ENCODE measurements around the gene ABCC8.

ABCC8 gene

DNA sequence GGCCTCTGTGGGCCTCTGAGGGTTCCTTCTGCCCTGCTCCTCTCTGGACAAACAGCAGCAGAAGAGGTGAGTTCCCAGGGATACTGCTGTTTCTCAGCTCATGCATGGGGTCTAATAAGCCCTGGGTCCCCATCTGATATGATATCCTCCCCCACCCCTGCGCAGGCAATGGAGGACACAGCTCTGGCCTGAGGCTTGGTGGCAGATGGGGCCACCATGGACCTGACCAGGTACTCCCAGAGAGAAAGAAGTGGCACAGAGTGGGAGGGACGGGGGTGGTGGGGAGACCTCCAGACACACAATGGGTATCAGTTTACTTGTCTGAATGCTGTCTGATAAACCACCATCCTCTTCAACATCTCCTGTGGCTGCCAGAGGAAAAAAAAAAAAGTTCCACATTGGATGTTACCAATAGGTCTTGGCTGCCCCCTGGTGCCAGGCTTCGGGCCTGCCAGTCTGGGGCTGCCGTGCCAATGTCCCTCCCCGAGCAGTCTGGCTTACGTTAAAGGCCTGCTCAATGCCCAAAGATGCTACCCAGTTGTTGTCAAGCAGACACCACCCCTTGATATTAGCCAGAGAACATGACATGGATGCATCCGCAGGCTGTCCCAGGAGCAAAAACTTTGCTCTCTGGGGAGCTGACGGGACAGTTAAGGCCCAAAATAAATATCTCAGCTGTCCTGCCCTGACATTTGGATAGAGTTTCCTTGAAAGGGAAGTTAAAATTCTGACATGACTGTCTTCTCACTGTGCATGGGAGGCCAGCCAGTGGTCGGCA is 27.9 kb upstream of the ABCC8 start:
- no peak for DNase-seq

DNA sequence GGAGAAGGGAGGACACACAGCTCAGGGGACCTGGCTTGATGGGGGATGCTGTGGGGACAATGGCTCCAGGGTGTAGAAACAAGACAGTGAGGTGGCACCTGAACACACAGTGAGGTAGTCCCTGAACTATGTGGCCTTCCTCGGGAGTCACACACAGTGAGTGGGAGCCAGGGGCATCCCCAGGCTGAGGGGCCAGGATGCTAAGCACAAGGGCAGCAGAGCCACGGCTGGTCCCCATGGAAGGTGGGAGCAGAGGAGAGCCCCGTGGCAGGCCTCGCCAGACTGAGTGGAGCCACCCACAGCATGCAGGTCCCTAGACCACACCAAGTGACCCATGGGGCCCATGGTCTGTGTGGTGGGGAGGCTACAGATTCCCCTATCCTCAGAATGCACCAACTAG is 26.0 kb upstream of the ABCC8 start:
- DNase-seq: no peak

DNA sequence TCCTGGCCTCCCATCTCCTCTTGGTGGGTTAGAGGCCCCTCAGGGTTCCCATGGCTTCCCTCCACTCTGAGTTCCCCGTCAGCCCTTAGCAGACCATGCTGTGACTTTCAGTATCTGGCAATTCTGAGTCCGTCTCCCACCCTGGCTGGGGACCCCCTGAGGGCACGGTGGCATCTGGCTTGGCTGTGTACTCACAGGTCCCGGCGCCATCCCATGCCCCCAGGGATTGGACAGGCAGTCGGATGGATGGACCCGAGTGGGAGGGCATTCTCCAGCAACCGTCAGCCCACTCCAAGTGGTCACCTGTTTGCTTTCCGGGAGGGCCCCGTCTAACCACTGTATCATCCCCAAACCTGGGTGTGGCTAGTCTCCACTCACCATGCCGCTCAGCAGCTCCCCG is 24.0 kb upstream of the ABCC8 start:
- DNase-seq: no peak

DNA sequence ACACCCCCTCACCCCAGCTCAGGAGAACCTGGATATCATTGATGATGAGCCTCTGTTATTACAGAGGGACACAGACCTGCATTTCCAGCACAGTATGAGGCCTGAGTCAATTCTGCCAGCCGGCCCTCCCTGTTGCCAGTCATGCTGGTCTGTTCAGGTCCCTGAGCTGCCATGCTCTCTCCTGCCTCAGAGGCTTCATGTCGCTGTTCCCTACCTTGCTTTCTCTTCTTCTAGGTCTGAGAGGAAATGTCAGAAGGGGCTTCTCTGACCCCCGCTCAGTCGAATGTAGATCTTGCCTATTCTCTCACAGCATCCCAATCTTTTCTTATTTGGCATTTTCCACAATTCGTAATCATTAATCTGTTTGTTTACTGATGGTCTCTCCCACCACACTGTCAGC is 21.8 kb upstream of the ABCC8 start:
- no peak for DNase-seq

DNA sequence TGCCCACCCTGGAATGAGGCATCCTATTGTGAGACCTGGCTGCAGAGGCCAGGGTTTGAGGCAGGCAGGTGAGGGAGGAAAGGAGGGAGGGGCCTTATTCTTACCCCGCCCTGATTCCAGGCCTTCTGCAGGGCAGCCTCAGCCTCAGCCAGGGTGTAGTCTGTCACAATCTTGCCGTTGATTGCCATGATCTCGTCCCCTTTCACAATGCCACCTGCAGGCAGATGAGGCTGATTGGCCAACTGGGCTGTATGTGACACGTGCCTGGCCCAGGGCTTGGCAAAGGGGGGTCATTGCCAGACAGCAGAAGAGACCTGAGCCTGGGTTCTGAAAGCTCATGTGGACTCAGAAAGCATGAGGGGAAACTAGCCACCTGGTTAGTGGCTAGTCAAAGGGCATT is 21.4 kb upstream of the ABCC8 start:
- DNase-seq: no peak

DNA sequence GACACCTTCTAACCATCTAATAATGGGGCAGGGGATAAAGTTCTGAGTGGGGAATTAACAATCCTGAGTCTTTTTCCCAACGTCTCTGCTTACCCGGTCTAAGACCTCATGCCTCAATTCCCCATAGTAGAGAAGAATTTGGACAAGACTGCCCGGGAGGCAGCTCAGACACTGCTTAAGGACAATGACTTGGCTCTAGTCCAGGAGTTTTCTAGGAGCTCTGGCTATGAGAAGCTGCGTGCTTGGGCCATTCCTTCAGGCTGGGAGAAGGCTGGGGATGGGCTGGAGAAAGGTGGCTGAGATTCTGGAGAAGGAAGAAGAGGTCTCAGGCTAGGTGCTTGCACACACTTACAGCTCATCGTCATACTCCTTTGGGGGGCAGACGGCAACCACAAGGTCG is 19.8 kb upstream of the ABCC8 start:
- DNase-seq: no peak

DNA sequence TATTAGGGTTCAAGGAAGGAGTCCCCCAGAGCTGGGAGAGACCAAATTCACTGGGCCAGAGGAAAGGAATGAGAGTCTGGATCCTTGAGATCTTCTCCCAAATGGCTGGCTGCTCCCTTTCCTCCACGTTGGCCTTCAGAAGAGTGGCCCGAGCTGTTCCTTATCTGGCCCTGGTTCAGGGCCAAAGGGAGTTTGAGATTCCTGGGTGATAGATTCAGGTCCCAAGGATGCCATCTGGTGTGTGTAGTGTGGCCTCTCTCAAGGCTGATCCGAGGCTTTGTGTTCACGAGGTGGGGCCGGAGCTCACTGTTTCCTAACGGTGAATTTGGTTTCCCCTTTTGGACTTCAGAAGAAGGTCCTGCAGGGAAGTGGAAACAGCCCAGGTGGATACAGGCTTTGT is 17.4 kb upstream of the ABCC8 start:
- DNase-seq: no peak

DNA sequence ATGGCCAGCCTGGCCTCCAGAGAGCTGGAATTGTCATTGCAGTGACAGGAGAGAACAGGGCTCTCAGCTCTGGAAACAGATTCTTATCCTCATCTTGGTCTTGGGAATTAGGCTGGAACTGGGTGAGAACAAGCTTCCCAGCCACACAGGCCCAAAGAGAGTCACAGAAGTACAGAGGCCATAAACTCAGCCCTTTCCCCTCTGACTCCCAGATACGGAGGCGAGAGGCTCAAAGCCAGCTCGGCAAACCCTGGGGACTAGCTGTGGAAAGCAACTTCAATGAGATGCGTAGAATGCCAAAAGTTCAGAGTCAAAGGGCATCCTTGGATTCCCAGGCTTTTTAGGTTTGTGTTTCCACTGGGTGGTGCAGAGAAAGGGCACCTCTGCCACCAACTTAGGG is 14.3 kb upstream of the ABCC8 start:
- no peak for DNase-seq

DNA sequence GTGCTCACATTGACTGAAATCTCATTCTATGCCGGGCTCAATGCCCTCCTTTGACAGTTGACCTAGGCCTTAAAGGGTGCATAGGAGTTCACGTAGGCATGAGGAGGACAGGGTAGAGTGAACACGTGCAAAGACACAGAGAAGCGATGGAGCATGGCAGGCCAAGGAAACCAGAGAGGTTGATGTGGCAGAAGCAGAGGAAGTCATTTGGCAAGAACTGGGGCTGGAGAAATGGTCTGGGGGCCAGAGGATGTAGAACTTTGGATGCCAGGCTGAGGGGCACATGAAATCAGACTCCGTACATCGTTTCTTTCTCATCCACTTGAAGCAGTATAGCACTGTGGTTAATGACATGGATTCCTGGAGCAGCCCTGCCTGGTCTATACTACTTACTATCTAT is 13.6 kb upstream of the ABCC8 start:
- no peak for DNase-seq

DNA sequence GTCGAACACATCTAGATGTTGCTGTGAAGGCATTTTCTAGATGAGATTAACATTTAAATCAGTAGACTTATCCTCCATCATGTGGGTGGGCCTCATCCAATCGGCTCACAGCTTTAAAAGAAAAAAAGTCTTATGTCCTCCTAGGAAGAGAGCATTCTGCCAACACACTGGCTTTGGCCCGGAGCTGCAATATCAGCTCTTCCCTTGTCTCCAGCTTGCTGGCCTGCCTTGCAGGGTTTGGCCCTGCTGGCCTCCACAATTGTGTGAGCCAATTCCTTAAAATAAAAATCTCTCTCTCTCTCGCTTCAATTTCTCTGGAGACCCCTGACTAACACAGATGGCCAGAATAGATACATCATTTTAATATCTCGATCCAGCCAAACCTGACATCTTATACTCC is 13.1 kb upstream of the ABCC8 start:
- no peak for DNase-seq

DNA sequence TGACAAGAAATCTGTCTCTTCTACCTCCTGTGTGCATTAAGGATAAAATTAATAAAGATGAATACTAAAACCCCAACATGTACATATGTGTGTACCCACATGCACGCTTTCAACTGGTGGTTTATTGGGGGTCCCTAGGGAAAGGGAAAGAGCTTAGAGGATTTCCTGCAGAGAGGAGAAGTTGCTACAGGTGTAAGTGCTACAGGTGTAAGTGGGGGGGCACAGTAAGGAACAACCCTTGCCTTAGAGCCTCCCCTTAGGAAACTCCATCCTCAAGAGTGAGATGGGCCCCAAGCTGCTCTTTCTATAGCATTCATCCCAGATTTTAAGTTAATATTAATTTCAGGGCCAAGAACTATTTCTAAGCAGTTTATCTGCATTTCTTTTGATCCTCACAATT is 11.9 kb upstream of the ABCC8 start:
- DNase-seq: no peak

DNA sequence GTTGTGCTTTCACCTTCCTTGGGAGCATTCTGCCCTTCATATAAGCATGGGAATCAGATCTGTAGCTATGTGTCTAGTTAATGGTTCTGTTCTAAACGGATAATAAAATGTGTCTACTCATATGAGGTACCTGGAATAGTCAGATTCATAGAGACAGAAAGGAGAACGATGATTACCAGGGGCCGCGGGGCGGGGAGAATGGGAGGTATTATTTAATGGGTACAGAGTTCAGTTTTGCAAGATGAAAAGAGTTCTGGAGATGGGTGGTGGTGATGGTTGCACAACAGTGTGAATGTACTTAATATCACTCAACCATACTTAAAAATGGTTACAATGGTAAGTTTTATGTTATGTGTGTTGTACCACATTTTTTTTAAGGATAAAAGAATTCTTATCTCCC is 10.0 kb upstream of the ABCC8 start:
- DNase-seq: no peak

DNA sequence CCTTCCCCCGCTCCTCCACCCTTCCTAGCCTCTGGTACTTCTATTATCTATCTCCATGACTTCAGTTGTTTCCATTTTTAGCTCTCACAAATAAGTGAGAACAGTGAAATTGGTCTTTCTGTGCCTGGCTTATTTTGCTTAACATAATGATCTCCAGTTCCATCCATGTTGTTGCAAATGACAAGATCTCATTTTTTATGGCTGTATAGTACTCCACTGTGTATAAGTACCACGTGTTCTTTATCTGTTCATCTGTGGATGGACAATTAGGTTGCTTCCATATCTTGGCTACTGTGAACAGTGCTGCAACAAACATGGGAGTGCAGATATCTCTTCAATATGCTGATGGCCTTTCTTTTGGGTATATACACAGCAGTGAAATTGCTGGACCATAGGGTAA is 6.9 kb upstream of the ABCC8 start:
- DNase-seq: no peak

DNA sequence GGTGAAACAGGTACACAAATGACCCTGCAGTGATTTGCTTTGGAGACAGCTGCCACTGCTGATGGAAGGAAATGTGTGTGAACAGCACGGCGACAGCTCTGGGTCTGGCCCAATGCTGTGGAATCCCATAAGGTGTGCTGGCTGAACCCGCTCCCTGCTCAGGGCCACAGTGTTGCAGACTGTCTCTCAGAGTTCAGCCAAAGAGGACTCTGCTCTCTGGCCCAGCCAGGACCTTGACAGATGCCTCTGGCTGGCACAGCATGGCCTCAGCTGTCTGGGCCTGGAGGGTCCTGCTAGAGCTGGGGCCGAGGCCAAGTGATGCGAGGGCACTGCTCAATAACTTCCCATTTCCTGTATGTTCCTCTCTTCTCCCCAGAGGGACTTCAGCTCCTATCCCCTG is 5.3 kb upstream of the ABCC8 start:
- no peak for DNase-seq

DNA sequence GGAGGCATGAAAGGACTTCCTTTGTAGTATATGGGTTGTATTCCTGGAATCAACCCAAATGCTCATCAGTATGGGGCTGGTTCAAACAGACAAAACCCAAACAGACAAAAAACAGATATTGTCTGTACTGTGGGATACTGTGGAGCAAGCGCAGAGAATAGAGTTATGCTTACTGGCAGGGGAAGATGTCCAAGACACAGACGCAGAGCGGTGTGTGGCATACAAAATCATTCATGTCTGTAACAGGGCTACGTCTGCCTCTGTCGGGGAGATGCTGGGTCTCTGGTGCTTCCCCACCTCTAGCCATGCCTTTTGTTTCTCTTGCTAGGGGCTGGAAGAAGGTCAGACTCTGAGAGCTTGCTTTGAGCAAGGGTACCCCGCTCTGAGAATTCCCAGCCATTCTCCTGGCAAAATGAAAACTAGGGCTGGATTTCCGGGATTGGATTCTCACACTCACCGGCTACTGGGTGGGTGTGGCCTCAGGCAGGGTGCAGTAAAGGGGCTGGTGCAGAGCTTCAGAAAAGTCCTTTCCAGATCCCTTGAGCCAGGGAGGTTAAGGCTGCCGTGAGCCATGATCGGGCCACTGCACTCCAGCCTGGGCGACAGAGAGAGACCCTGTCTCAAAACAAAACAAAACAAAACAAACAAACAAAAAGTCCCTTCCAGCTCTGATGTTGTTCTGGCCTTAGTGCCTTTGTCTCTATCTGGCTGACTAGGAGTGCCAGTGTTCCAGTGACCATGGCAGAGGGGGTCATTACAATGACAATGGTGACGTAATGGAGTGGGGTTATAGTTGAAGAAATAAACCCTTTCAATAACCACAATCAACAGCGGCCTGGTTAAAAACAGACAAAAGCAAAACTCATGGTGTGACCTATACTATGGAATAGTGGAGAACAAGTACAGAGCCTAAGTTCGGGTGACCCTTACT is 2.9 kb upstream of the ABCC8 start:
- DNase-seq: no peak

DNA sequence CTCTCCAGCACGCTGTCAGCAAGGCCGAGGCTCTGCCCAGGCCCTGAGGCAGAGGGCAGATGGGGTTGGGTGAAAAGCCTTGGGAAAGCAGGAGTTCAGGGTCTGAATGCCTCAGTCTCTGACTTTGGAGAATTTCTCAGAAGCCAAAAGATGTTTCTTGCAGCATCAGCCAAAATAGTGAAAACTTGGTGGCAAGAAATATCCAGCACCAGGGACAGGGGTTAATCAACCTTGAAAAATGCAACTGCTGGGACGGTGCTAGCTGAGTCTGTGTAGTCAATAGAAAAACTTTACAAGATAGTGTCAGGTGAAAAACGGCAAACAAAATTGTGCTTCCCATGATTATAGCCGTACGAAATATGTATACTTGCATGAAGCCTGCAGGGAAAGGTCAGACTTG is 1.4 kb upstream of the ABCC8 start:
- no peak for DNase-seq

DNA sequence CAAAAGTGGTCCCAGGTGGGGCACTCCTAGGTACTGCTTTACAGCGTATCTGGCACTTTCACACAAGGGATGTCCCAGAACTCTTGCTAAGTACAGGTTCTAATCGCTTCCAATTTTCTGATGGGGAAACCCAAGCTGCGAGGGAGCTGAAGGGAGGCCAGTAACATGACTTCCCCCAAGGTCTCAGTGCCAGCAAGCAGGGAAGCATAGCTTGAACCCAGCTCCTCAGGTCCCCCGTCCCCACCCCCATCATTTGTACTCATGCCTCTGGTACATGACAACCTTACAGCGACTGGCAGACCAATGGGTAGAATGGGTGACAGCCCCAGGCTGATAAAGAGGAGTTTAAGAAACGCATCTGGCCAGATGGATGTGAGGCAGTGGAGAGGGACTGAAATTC is 716 bp upstream of the ABCC8 start:
- DNase-seq: no peak

DNA sequence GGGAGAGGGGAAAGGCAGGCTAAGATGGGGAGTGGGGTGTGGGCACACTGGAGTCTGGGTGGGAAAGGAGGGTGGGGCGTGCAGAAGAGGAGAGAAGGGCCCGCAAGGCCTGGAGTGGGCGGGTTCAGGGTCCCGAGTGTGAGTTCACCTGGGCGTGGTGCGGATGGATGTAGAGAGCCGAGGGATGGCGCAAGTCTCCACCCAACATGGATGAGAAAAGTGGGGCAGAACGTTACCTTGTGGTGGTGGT is 364 bp upstream of the ABCC8 start:
- DNase-seq: no peak

DNA sequence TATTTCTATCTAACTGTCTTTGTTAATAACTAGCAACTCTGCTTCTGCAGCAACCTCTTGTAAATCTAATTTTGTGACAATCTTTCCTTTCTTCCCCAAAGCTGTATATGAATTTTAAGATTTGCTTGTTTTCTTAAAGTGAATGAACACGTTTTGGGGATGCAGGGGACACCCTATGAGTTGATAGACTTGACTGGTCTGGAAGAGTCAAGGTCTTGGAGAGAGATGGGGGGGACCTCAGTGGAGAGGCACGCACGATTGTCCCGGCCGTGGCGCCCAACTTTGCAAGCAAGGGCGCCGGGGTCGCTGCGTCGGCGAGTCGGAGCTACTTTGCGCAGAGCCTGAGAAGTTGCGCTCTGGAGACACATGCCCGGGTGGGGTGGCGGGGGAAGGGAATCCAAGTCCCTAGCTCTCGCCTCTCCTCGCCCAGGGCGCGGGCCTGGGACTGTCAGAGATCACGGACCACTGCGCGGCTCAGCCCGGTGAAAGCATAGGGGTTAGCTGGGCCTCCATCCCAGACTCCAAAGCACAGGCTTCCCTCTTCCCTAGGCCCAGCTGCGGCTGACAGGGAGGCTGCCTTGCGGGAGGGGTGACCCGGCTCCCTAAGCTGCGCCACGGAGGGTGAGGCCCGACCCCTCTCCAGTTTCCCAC is 854 bp downstream of the ABCC8 start:
- no peak for DNase-seq

DNA sequence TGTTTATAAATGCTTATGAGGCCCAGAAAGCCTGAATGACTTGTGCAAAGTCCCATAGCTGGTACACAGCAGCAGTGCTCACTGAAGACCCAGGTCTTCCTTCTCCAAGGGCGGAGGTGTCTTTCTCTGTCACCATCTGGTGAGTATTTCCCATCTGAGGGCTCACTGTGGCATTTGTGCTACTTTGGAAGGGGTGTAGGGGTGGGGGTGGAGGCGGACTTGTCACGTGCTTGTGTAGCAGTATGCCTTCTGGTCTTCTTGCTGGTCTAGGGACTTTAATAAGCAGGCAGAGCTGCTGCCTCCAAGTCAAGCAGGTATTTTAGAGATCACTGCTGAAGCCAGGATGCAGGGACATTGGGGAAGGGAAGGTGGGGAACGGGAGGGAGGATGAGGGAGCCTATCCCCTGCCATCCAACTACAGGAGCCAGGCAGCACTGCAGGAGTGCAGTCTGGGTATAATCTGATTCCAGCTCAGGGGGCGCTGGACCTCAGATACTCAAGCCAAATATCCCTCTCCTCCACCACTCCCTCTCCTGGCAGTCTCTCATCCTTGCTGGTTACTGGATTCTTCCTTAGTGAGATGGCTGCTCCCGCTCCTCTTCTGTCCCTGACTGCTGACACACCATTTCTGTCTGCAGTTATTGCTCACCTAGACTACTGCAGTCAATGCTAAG is 3.4 kb downstream of the ABCC8 start:
- DNase-seq: no peak

DNA sequence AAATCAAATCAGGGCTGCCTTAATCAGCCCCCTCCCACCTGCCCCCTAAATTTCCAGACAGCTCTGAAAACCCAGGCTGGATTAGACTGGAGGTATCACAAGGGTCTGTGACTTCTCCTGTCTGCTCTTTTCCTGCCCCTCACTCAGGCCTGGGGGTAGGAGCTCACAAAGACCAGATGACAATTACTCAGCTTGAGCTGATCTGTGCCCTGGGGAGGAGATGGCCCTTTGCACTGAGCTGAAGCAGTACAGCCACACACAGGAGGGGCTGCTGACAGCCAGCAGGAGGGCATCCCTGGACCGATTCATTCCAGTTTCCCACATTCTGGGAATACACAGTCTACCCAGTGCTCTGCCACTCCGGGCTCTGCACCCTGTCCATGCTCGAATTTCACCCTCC is 4.2 kb downstream of the ABCC8 start:
- no peak for DNase-seq

DNA sequence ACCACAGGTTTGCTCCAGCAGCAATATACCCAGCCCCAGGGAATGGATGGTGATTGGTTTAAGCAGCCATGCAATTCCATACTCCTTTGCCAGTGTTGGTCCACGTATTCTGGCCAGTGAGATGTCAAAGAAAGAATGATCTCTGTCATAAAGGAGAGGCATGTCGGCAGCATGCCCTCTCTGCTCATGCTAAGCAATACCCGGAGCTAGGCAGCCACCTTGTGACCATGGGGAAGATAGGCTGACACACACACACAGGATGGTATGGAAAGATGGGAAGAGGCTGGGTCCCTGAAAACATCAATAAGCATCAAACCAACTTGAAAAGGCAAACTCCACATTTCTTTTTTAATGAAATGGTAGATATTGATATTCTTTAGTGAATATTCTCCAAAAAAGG is 5.1 kb downstream of the ABCC8 start:
- DNase-seq: no peak

DNA sequence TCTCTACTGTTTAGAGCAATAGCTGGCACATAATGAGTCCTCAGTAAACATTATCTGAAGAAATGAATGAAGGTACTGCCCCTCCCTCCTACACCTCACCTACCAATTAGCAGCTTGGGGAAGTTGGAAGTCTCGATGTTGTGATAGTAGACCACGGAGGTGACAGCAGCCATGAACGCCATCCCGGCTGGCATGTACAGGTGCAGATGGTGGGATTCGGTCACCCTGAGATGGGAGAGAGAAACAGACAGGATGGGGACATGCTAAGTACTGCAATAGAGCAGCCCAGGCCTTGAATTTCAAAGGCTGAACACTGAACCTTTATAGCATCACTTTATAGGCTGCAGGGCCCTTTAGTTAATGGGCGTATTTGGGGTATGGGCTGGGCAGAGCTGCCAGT is 6.6 kb downstream of the ABCC8 start:
- DNase-seq: no peak

DNA sequence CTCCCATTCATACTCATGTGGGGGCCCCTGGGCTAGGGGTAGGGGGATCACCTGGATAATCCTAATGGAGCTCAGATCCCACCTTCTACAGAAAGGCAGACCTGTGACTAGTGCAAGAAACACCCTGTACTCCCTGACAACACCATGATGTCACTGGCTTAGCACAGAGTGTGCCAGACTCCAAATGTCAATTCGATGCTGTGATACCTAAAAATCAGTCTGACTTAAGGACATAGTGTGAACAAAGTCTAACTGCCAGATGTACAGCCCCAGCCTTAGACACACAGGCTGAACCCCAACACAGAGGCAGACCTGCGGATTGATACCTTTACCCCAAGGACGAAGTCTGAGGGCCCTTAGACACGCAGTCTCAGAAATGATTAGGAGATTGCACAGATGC is 8.5 kb downstream of the ABCC8 start:
- no peak for DNase-seq

Measured in SIG-M5 (cell line).